PFSK-1 (cell line): ENCODE measurements around the gene ZFP36L1.

Experiments used
- REST ChIP-seq, 2 experiments: IDR thresholded peaks; 2 replicates each; pipeline versions ENCODE4 v1.6.1 to v1.8.0; 2011 to 2012; ENCODE audit warnings: low read depth in 2 of 2, low read length in 2 of 2, control low read depth in 1 of 2, inconsistent platforms in 1 of 2, mild to moderate bottlenecking in 1 of 2, moderate library complexity in 1 of 2; ENCODE audit not compliant: insufficient read depth in 1 of 2
- TAF1 ChIP-seq: IDR thresholded peaks from 2 replicates; pipeline ENCODE4 v1.6.1; 2012; ENCODE audit warnings: low read length, control low read depth, borderline replicate concordance; ENCODE audit not compliant: insufficient read depth

- TF ChIP-seq REST (IDR thresholded peaks at IDR 0.05; ENCODE audit: insufficient read depth in 1 of 2, low read depth in 2 of 2, low read length in 2 of 2) (no peak), TAF1 (no peak)
These were observed 31.3 kb upstream of the ZFP36L1 start for GRCh38 chr14:68824207-68824516.
